HG03135 (cell line): ENCODE results near the gene RBFOX1.

Source experiments
- ATAC-seq: cut with Tn5 transposase; IDR thresholded peaks from one replicate; pipeline ENCODE4 v1.9.1; 2021; ENCODE audit warnings: mild to moderate bottlenecking, moderate library complexity; ENCODE audit not compliant: unreplicated experiment

Gene RBFOX1

GRCh38 chr16:7584561-7584960 is 251.9 kb downstream of the RBFOX1 start:
- ATAC-seq, result no peak

DNA sequence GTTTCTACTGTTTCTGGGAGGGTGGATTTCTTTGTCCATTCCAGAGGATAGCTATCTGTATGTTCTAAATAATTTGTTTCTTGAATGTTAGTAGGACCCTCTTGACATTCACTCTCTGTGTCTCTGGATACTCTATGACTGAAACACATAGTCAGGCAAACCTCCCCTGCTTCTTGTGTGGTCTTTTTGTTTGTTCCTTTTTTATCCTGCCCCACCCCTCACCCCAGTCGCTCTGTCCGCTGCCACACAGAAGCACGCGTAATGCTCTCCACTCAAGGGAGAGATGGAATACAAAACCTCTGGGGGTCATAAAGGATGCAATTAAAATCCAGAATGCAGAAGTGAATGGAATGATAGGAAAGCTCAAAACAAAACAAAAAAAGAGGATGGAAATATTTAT is 253.1 kb downstream of the RBFOX1 start:
- ATAC-seq, result no peak

- no peak for ATAC-seq
Observed at GRCh38 chr16:7590934-7591333, 258.3 kb downstream of the RBFOX1 start.

GRCh38 chr16:7596308-7596707 is 263.7 kb downstream of the RBFOX1 start:
- no peak for ATAC-seq

DNA sequence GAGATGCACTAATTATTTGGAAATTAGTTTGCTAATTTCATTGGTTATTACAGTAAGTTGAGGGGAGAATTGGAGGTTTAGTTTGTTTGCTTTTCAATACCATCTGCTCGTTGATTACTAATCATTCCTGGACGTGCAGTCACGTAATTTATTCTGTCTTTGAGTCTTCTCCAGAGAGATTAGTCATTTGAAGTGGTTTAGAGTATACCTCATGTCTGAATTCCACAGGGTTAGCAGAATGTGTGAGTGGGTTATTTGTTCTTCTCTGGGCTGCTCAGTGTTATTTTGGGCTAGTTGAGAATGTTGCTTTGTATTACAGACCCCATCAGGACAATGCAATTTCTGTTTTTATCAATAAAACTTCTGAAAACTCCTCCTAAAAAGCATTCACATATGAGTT is 265.0 kb downstream of the RBFOX1 start:
- no peak for ATAC-seq

DNA sequence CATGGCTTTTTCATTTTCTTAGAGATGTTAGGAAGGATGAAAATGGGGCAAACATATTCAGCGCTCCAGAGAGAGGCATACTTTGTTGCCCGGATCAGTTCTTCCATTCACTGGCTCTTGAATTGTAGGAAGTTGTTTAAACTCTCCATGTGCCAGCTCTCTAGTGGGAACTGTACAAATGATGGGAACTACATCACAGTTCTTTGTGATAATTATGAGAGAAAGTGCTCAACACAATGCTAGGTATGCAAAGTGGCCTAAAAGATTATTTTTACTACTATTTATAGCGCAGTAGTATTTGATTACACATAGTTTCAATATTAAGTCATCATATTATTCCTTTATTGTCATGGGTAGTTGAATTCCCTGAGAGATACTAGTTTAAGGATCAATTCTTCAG is 268.5 kb downstream of the RBFOX1 start:
- no peak for ATAC-seq

DNA sequence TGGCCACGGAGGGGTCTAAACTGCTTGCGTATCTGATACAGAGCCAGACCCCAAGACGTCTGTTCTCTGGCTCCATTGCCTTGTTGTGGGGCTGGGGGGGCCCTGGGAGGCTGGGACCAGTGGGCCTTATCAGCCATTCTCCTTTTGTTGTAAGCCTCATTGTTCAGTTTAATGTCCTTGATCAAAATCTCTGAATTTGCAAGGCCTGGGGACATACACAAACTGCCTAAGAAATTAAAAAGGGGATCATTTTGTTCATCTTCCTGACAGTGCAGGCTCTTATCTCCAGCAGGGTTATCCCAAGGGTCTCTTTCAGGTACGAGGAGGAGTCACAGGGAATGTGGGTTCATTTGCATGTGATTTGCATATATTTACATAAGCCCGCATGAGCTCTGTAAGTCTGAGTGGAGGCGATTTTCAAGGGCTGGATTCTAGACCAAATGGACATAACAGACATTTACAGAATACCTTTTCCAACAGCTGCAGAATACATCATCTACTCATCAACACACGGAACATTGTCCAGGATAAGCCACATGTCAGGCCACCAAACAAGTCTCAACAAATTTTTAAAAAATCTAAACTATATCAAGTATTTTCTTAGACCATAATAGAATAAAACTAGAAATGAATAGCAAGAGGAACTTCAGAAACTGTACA is 269.8 kb downstream of the RBFOX1 start:
- no peak for ATAC-seq

DNA sequence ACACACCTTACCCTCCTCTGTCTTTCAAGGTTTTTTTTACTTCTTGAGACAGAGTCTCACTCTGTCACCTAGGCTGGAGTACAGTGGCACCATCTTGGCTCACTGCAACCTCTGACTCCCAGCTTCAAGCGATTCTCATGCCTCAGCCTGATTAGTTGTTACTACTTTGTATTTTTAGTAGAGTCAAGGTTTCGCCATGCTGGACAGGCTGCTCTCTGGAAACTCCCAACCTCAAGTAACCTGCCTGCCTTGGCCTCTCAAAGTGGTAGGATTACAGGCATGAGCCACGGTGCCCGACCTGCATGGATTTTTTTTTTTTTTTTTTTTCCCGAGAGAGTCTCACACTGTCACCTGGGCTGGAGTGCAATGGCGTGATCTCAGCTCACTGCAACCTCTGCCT is 273.2 kb downstream of the RBFOX1 start:
- no peak for ATAC-seq

- no peak for ATAC-seq
Observed at GRCh38 chr16:7612671-7613070, 280.0 kb downstream of the RBFOX1 start.

GRCh38 chr16:7613518-7613917 is 280.9 kb downstream of the RBFOX1 start:
- ATAC-seq, result no peak

GRCh38 chr16:7614021-7614795 is 281.6 kb downstream of the RBFOX1 start:
- ATAC-seq, result no peak

GRCh38 chr16:7615565-7615964 is 282.9 kb downstream of the RBFOX1 start:
- ATAC-seq, result no peak

- ATAC-seq, result no peak
Observed at GRCh38 chr16:7624871-7625766, 292.5 kb downstream of the RBFOX1 start.

DNA sequence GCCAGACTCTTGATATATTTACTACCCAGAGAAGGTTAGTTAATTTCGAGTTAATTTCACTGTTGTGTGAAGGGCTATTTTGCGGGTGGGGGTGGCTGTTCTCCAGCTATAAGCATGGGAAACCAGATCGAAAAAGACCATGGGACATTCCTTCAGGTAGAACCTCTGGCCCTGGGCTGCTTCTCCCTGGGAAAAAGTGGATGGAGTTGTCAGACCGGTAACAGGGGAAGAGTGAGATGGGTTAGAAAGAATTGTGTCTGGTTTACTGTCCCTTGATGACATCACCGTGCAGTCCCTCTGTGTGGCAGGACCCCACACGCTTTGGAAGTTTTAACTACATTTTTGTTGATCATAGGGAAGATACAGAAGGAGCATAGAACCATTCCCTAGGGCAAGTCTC is 296.3 kb downstream of the RBFOX1 start:
- ATAC-seq, result no peak

DNA sequence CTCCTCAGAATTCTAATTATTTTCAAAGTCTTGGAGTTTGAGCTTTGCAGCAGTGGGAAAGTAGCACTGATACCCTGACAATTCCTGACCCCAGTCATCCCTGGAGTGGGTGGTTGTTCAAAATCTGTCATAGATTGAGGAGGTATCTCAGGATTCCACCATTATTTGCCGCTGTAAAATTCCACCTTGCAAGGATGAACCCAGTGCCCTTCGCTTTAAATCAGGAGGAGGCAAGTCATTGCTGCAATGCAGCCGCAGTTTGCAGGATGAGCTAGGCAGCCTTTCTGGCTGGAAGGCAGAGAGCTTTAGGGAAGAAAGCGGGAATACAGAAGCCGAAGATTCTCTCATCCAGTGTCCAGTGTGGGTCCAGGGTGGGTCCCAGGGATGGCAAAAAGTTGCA is 296.9 kb downstream of the RBFOX1 start:
- ATAC-seq, result no peak

DNA sequence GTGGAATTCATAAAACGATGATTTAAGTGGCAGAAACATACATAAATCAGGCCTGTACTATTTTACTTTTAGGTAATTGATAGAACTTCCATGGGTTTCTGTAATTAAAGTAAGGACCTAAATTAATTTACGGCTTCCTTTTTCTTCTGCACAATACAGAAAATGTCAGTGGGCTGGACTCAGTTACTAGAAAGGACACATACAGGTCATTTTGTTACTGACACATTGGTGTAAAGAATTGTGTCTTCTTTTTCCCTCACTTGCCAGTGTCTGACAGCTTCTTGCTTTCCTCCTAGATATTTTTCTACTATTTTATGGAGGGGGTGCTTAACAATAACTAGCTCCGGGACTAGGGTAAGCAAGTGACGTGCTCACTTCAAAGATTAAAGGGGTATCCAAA is 304.8 kb downstream of the RBFOX1 start:
- ATAC-seq, result no peak

GRCh38 chr16:7638306-7638705 is 305.7 kb downstream of the RBFOX1 start:
- ATAC-seq, result no peak

- ATAC-seq, result no peak
Observed at GRCh38 chr16:7640334-7640733, 307.7 kb downstream of the RBFOX1 start.

DNA sequence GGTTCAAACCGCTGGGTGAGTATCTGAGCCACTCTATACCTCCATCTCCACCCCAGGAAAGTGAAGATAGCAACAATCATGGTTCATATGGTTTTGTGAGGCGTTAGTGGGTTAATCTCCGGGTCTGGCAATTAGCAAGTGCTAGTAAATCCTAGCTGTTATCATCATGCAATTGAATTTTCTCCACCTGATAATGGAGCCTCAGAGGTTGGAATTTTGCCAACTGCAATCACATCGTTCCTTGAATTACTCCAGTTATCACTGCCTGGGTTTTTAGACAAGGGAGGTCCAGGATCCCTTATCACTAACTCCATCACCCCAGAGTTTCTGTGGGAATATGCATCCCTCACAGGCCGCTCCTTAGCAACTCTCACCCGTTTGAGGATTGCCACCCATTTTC is 311.5 kb downstream of the RBFOX1 start:
- no peak for ATAC-seq

GRCh38 chr16:7644811-7645210 is 312.2 kb downstream of the RBFOX1 start:
- no peak for ATAC-seq

DNA sequence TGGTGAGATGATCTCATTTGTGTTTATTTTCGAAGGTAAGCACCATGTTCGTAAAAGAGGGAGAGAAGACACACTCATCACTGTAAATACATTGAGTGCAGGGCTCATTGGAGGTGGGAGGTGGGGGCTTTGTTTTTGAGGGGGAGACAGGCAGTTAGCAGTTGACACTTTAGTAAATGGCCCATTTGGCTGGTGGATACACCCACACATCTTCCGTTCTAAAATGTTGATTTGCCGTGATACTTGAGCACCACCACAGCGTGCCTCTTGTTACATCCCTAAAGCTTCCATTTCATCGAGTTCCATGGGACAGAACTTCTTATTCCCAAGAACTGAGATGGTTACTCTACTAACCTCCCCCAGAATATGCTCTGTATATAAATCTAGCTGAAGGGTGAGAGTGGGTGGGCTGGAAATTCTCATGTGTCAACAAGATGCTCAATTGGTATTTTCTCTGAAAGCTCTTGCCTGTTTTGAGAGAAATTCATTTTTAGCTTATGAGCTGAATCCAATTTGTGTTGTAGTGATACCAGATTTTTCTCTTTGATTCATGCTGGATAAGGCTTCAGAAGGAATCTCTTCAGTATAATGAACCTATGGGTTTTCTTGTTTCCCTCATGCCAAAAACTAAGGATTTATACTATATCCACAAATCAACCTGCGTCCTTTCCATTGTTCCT is 314.3 kb downstream of the RBFOX1 start:
- no peak for ATAC-seq
